Neural cell (in vitro differentiated cells): ENCODE measurements around the gene TGFBR3L. TPM values are rescaled to one million over a fixed set of nuclear protein-coding genes. Genes with fewer than 3 reads are reported as not detected.

ENCODE experiments used
- H2AFZ ChIP-seq: fragments of 200-600, 300-800 bp; sonication (generic), shearing (Covaris generic); 2 replicates; pipeline ENCODE4 v1.6.0; 2014; ENCODE audit warnings: low read depth, mild to moderate bottlenecking, antibody characterized with exemption, low read length, moderate library complexity
- H3F3A ChIP-seq: fragments of 200-600 bp; shearing (Covaris generic); 2 replicates; pipeline ENCODE4 v1.6.1; 2016; ENCODE audit warnings: mild to moderate bottlenecking, moderate library complexity, mixed read lengths, antibody characterized with exemption, low read length; ENCODE audit not compliant: insufficient read depth, poor library complexity, severe bottlenecking
- H3K27ac ChIP-seq: fragments of 200-600, 300-800 bp; sonication (generic), shearing (Covaris generic); 2 replicates; pipeline ENCODE4 v1.5.1; 2014; ENCODE audit warnings: mild to moderate bottlenecking, low read length, moderate library complexity
- H3K27me3 ChIP-seq: fragments of 300-800, 200-600 bp; sonication (generic), shearing (Covaris generic); 2 replicates; pipeline ENCODE4 v1.6.0; 2014; ENCODE audit warnings: mild to moderate bottlenecking, low read depth, low read length, moderate library complexity; ENCODE audit not compliant: insufficient read depth
- H3K36me3 ChIP-seq: fragments of 300-800, 200-600 bp; sonication (generic), shearing (Covaris generic); 2 replicates; pipeline ENCODE4 v1.5.1; 2014; ENCODE audit warnings: mild to moderate bottlenecking, antibody characterized with exemption, low read length, moderate library complexity; ENCODE audit not compliant: insufficient read depth
- H3K4me2 ChIP-seq: fragments of 300-800, 200-600 bp; sonication (generic), shearing (Covaris generic); 2 replicates; pipeline ENCODE4 v1.6.0; 2014; ENCODE audit warnings: mild to moderate bottlenecking, low read length
- H3K4me3 ChIP-seq: fragments of 300-800, 200-600 bp; sonication (generic), shearing (Covaris generic); 2 replicates; pipeline ENCODE4 v1.5.1; 2014; ENCODE audit warnings: mild to moderate bottlenecking, low read length, moderate library complexity
- H3K79me2 ChIP-seq: fragments of 200-600 bp; shearing (Covaris generic); replicated peaks from 2 replicates; pipeline ENCODE4 v1.6.0; 2014; ENCODE audit warnings: mild to moderate bottlenecking, low read length, moderate library complexity; ENCODE audit not compliant: insufficient read depth
- H3K9ac ChIP-seq: fragments of 300-800, 200-600 bp; sonication (generic), shearing (Covaris generic); 2 replicates; pipeline ENCODE4 v1.6.1; 2016; ENCODE audit warnings: mild to moderate bottlenecking, low read length, mixed read lengths
- H3K9me2 ChIP-seq: fragments of 200-600 bp; shearing (Covaris generic); 2 replicates; pipeline ENCODE4 v1.6.1; 2016; ENCODE audit warnings: mild to moderate bottlenecking, low read length, mixed read lengths; ENCODE audit not compliant: insufficient read depth
- H3K9me3 ChIP-seq: fragments of 200-600, 300-800 bp; sonication (generic), shearing (Covaris generic); 2 replicates; pipeline ENCODE4 v1.6.1; 2016; ENCODE audit warnings: mild to moderate bottlenecking, mixed run types, low read length, moderate library complexity, mixed read lengths
- H4K20me1 ChIP-seq: fragments of 200-600 bp; shearing (Covaris generic); 2 replicates; pipeline ENCODE4 v1.6.1; 2016; ENCODE audit warnings: mild to moderate bottlenecking, mixed run types; ENCODE audit not compliant: insufficient read depth
- EP300 ChIP-seq: fragments of 450-650 bp; conservative IDR thresholded peaks from 2 replicates; pipeline ENCODE4 v1.6.1; 2014; ENCODE audit warnings: antibody characterized with exemption, mild to moderate bottlenecking, moderate library complexity; ENCODE audit not compliant: poor library complexity, severe bottlenecking
- EZH2 ChIP-seq: fragments of 200-600, 300-800 bp; shearing (Covaris generic), sonication (generic); IDR thresholded peaks from 2 replicates; pipeline ENCODE4 v1.6.1; 2014; ENCODE audit warnings: antibody characterized with exemption, low read length, borderline replicate concordance, mild to moderate bottlenecking; ENCODE audit not compliant: insufficient read depth, poor library complexity, severe bottlenecking
- MXI1 ChIP-seq: fragments of 450-650 bp; conservative IDR thresholded peaks from 2 replicates; pipeline ENCODE4 v1.6.1; 2014; ENCODE audit warnings: antibody characterized with exemption, mild to moderate bottlenecking; ENCODE audit not compliant: poor library complexity, severe bottlenecking
- POLR2AphosphoS5 ChIP-seq: IDR thresholded peaks from 2 replicates; pipeline ENCODE4 v1.6.1; 2012
- RAD21 ChIP-seq: fragments of 450-650 bp; conservative IDR thresholded peaks from 2 replicates; pipeline ENCODE4 v1.6.1; 2014; ENCODE audit warnings: antibody characterized with exemption, mild to moderate bottlenecking, moderate library complexity
- SMC3 ChIP-seq: fragments of 450-650 bp; conservative IDR thresholded peaks from 2 replicates; pipeline ENCODE4 v1.6.1; 2014; ENCODE audit warnings: antibody characterized with exemption, mild to moderate bottlenecking, moderate library complexity; ENCODE audit not compliant: poor library complexity
- TAF1 ChIP-seq: IDR thresholded peaks from 2 replicates; pipeline ENCODE4 v1.6.1; 2012; ENCODE audit warnings: low read depth
- polyA plus RNA-seq: library from polyadenylated mRNA; depleted of rRNA; stranded (reverse); fragments of >200 nt; gene quantifications from 2 replicates; pipeline ENCODE4 v1.2.3, GENCODE V29; 2014
- TF ChIP-seq, protein P1 (sequence below): IDR thresholded peaks from 2 replicates; pipeline ENCODE4 v1.6.1; 2012; ENCODE audit warnings: borderline replicate concordance
- TF ChIP-seq, protein P2 (sequence below): fragments of 450-650 bp; IDR thresholded peaks from 2 replicates; pipeline ENCODE4 v1.5.1; 2014; ENCODE audit warnings: antibody characterized with exemption, mild to moderate bottlenecking, moderate library complexity; ENCODE audit not compliant: poor library complexity, severe bottlenecking

The TGFBR3L gene
- polyA plus RNA-seq, 1 donor from 2014 or later, result not detected

DNA sequence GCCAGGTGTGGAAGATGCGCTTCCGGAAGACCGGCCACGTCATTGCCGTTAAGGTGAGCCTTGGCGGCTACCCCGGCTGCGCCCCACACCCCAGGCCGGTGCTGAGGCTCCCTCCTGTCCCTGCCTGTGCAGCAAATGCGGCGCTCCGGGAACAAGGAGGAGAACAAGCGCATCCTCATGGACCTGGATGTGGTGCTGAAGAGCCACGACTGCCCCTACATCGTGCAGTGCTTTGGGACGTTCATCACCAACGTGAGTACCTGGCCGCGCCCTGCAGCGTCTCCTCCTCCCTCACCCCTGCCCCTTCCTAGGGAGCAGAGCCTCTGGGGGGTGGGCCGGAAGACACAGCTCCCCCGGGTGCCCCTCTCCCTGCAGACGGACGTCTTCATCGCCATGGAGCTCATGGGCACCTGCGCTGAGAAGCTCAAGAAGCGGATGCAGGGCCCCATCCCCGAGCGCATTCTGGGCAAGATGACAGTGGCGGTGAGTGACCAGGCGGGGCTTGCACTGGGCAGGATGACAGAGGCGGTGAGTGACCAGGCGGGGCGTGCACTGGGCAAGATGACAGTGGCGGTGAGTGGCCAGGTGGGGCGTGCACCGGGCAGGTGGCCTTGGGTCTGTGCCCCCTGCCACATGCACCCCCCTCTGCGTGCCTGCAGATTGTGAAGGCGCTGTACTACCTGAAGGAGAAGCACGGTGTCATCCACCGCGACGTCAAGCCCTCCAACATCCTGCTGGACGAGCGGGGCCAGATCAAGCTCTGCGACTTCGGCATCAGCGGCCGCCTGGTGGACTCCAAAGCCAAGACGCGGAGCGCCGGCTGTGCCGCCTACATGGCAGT, 4.1 kb upstream of the TGFBR3L start:
- no peak overlapping the region for H3K27ac ChIP-seq
- H4K20me1 ChIP-seq, result no peaks in the 10 kb centered on the region
- no peaks in the 10 kb centered on the region for H3F3A ChIP-seq
- H2AFZ ChIP-seq, result no peak overlapping the region
- H3K9ac ChIP-seq, result no peak overlapping the region
- H3K4me2 ChIP-seq, result no peak overlapping the region
- peaks cover 7% of the 10 kb centered on the region for H3K79me2 ChIP-seq
- no peak for TF ChIP-seq SMC3
- TF ChIP-seq POLR2AphosphoS5, result no peak
- TF ChIP-seq EZH2, result no peak
- TF ChIP-seq, protein P1, sequence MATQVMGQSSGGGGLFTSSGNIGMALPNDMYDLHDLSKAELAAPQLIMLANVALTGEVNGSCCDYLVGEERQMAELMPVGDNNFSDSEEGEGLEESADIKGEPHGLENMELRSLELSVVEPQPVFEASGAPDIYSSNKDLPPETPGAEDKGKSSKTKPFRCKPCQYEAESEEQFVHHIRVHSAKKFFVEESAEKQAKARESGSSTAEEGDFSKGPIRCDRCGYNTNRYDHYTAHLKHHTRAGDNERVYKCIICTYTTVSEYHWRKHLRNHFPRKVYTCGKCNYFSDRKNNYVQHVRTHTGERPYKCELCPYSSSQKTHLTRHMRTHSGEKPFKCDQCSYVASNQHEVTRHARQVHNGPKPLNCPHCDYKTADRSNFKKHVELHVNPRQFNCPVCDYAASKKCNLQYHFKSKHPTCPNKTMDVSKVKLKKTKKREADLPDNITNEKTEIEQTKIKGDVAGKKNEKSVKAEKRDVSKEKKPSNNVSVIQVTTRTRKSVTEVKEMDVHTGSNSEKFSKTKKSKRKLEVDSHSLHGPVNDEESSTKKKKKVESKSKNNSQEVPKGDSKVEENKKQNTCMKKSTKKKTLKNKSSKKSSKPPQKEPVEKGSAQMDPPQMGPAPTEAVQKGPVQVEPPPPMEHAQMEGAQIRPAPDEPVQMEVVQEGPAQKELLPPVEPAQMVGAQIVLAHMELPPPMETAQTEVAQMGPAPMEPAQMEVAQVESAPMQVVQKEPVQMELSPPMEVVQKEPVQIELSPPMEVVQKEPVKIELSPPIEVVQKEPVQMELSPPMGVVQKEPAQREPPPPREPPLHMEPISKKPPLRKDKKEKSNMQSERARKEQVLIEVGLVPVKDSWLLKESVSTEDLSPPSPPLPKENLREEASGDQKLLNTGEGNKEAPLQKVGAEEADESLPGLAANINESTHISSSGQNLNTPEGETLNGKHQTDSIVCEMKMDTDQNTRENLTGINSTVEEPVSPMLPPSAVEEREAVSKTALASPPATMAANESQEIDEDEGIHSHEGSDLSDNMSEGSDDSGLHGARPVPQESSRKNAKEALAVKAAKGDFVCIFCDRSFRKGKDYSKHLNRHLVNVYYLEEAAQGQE, result no peak
- TF ChIP-seq RAD21, result no peak
- TF ChIP-seq MXI1, result no peak
- TF ChIP-seq, protein P2, sequence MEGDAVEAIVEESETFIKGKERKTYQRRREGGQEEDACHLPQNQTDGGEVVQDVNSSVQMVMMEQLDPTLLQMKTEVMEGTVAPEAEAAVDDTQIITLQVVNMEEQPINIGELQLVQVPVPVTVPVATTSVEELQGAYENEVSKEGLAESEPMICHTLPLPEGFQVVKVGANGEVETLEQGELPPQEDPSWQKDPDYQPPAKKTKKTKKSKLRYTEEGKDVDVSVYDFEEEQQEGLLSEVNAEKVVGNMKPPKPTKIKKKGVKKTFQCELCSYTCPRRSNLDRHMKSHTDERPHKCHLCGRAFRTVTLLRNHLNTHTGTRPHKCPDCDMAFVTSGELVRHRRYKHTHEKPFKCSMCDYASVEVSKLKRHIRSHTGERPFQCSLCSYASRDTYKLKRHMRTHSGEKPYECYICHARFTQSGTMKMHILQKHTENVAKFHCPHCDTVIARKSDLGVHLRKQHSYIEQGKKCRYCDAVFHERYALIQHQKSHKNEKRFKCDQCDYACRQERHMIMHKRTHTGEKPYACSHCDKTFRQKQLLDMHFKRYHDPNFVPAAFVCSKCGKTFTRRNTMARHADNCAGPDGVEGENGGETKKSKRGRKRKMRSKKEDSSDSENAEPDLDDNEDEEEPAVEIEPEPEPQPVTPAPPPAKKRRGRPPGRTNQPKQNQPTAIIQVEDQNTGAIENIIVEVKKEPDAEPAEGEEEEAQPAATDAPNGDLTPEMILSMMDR, result no peak
- TF ChIP-seq EP300, result no peak
- TF ChIP-seq TAF1, result no peak
- no peaks in the 10 kb centered on the region for H3K9me3 ChIP-seq
- peaks cover 16% of the 10 kb centered on the region for H3K27me3 ChIP-seq
- no peaks in the 10 kb centered on the region for H3K9me2 ChIP-seq
- no peaks in the 10 kb centered on the region for H3K36me3 ChIP-seq
- H3K4me3 ChIP-seq, result no peak overlapping the region

DNA sequence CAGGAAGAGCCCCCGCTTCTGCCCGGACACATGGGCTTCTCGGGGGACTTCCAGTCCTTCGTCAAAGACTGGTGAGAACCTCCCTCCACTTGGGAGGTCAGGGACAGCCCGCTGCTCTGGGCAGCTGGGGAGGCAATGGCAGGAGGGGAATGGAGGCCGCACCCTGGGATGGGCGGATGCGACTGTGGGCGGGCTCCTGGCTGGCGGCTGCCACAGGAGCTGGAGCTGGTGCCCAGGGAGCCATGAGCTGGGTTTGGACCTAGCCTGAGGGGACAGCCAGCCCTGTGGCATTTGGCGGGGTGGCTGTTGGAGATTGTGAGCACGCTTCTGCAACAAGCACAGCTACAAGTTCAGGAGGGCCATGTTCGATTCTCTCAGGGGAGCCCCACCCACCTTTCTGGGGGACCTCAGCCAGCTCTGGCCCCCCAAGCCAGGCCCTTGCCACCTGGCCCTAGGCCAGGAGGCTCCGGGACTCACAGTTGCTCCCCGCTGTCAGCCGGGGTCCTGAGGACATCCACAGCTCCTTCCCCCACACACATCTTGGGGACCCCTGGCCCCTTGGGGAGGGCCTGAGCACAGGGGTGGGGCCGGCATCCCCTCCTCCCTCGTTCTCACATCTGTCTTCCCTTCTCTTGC, 3.0 kb upstream of the TGFBR3L start:
- no peak overlapping the region for H2AFZ ChIP-seq
- H3F3A ChIP-seq, result no peaks in the 10 kb centered on the region
- no peaks in the 10 kb centered on the region for H3K9me3 ChIP-seq
- no peak overlapping the region for H3K9ac ChIP-seq
- TF ChIP-seq EP300 (no peak), MXI1 (no peak), TAF1 (no peak), RAD21 (no peak), SMC3 (no peak), EZH2 (no peak), POLR2AphosphoS5 (no peak)
- TF ChIP-seq, protein P1, result no peak
- TF ChIP-seq, protein P2, result no peak
- H3K27ac ChIP-seq, result no peak overlapping the region
- no peaks in the 10 kb centered on the region for H4K20me1 ChIP-seq
- H3K36me3 ChIP-seq, result no peaks in the 10 kb centered on the region
- no peaks in the 10 kb centered on the region for H3K79me2 ChIP-seq
- no peak overlapping the region for H3K4me3 ChIP-seq
- peaks cover 27% of the 10 kb centered on the region for H3K27me3 ChIP-seq
- no peak overlapping the region for H3K4me2 ChIP-seq
- H3K9me2 ChIP-seq, result no peaks in the 10 kb centered on the region
